Astrocyte (in vitro differentiated cells and primary cell): ENCODE data around the gene CSTF2T.

Experiments used
- CTCF ChIP-seq: IDR thresholded peaks from 2 replicates; pipeline ENCODE4 v1.5.1; 2011; ENCODE audit warnings: low read depth, mild to moderate bottlenecking, inconsistent platforms, low read length, moderate library complexity; ENCODE audit not compliant: insufficient read depth
- EZH2 ChIP-seq: IDR thresholded peaks from 2 replicates; pipeline ENCODE4 v1.6.1; 2012; ENCODE audit warnings: mild to moderate bottlenecking, low read length, inconsistent platforms; ENCODE audit not compliant: insufficient read depth

- TF ChIP-seq CTCF (no peak), EZH2 (no peak)
Observed at GRCh38 chr10:51748959-51749358, 49.6 kb upstream of the CSTF2T start.
